HG02623 (cell line): ENCODE results near the gene ZNF784.
A peak's percentile ranks its signal among the peaks of the same experiment; 100 is the strongest.

Source experiments
- ATAC-seq: cut with Tn5 transposase; IDR thresholded peaks from one replicate; pipeline ENCODE4 v1.9.1; 2021; ENCODE audit warnings: moderate library complexity; ENCODE audit not compliant: unreplicated experiment

The ZNF784 gene

DNA sequence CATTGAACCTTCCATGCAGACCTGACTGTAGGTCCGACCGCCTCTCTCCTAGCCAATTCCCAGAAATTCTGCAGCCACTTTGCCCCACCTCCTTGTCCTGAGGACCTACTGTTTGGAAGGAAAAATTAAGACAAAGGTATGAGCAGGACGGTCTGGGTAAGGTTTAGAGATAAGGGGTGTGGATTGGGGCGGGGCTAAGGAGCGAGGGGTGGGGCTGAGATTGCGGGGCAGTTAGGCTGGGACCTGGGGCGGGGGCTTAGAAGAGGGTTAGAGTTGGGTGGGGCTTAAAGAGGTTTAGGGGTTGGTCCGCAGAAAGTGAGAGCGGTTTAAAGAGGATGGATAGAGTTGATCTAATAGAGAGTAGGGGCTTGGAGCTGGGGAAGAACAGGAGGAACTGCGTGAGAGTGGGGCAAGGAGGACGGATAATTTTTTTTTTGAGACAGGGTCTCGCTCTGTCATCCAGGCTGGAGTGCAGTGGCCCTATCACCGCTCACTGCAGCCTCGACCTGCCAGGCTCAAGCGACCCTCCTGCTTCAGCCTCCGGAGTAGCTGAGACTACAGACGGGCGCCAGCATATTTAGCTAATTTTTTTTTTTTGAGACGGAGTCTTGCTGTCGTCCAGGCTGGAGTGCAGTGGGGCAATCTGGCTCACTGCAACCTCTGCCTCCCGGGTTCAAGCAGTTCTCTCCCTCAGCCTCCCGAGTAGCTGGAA lies 20.6 kb downstream of the ZNF784 start:
- no peak for ATAC-seq

DNA sequence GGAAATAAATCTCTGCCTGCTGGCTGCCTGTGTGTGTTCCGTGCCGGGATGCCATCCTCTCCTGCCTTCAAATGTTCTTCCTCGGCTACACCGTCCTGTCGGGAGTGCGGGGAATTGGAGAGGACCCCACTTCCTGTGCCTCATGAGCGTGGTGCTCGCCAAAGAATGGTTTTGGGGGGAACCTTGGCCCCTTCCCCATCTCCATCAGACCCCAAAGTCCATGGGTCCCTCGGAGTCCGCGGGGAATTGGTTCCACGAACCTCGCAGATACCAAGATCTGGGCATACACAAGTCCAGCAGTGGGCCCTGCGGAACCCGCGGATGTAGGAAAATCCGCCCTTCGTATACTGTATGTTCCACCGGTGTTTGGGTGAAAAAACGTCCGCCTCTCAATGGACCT lies 21.3 kb downstream of the ZNF784 start:
- ATAC-seq: no peak

DNA sequence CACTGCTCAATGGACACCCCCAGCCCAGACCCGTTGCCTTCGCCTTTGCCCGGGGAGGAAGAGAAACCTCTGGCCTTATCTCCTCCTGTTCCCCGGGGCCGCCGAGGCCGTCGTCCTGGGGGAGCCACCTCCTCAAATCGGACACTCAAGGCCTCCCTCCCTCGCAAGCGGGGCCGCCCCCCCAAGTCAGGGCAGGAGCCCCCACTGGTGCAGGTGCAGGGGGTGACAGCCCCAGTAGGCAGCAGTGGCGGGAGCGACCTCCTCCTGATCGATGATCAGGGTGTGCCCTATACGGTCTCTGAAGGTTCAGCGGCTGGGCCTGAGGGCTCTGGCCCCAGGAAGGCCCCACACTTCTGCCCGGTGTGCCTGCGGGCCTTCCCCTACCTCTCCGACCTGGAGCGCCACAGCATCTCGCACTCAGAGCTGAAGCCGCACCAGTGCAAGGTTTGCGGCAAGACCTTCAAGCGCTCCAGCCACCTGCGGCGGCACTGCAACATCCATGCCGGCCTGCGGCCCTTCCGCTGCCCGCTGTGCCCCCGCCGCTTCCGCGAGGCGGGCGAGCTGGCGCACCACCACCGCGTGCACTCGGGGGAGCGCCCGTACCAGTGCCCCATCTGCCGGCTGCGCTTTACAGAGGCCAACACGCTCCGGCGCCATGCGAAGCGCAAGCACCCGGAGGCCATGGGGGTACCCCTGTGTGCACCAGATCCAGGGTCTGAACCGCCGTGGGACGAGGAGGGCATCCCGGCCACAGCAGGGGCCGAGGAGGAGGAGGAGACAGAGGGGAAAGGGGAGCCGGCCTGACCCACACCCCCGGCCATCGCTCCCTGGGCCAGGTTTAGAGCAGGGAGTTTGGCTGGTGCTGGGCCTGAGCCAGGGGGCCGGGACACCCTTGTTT lies 22.0 kb downstream of the ZNF784 start:
- no peak for ATAC-seq

DNA sequence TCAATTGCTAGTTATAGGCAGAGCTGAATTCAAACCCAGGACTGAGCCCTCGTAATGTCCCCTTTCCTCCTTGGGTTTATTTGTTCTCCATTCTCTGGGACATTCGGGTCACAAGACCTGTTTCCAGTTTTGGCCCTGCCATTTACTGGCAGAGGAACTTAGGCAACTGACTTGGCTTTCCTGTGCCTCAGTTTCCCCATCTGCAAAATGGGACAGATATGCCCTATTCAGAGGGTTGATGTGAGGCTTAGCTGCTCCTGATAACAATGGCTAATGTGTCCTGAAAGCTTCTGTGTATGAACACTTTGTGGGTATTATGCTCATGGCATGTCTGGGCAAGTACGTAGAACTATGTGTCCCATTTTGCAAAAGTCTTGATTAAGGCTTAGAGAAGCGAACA lies 23.3 kb downstream of the ZNF784 start:
- no peak for ATAC-seq

DNA sequence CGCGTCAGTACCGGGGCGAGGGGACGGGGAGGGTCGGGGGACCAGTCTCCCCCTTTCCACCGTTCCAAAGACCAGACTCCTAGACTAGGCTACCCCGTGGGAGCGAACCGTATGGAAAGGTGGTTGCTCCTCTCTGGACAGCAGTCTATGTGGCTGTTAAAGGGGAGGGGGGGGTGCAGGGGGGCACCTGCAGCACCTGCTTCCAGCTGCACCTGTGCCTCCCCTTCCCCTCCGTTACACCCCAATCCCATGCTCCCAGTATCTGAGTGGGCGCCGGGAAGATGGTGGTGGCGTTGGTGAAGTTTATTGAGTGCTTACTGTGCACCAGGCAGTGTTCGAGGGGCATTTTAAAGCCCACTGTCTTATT lies 23.7 kb downstream of the ZNF784 start:
- no peak for ATAC-seq

DNA sequence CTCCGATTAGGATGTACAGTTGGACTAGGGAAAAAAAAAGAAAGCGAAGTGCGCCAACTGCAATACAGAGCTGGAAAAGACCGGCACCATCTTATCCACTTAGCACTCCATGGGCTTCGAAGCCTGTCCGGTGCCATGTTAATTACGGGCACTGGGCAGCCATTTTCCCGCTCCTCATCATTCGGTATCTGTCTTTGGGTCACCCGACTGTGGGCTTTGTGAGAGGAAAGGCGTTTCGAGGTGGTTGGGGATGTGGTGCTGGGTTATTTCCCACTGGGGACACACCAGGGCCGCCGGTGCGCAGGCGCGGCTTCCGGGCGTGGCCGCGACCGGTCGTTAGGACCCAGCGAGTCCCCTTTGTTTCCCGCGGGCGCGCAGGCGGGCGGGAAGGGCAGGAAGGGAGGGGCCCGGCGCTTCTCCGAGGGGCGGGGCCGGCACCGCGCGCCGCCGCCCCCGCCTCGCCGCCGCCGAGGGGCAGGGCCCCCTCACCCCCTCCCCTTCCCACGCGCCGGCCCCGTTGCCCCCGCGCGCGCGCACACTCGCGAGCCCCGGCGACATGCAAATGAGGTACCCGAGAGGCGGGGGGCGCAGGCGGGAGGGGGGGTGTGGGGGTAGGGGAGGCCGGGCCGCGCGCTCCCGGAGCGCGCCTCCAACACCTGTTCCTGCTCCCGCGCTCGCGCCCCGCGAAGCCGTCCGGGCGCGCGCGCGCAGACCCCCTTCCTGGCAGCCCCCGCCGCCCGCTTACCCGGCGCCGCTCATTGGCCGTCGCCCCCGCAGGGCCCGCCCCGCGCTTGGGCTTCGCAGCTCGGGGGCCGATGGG lies 24.3 kb downstream of the ZNF784 start, which contains the start of gene ZNF524:
ZNF524 (plus strand) TSS at position 447 of the 820 bp plus-strand sequence. CDS start 1,825 bp downstream, outside the sequence.
- ATAC-seq: peak; percentile 31

DNA sequence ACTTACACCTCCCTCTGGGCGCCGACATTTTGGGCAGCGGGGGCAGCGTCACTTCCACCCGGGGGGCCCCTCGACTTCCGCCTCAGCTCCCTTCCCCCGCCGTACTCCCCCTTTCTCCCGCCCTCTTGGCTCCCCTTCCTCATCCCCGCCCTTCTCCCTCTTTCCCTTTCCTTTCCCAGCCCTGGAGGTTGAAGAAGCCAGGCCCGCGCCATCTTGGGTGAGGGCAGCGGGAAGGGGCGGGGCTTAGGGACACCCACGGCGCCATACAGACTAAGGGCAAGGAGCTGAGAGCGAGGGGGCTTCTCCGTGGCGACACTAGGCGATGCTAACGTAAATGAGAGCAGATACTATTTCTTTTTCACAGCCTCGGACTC lies 24.9 kb downstream of the ZNF784 start, which contains the start of gene FIZ1:
FIZ1 (minus strand) TSS at position 50 of the 374 bp plus-strand sequence. CDS start 1,652 bp downstream, outside the sequence.
- ATAC-seq: peak; percentile 51

DNA sequence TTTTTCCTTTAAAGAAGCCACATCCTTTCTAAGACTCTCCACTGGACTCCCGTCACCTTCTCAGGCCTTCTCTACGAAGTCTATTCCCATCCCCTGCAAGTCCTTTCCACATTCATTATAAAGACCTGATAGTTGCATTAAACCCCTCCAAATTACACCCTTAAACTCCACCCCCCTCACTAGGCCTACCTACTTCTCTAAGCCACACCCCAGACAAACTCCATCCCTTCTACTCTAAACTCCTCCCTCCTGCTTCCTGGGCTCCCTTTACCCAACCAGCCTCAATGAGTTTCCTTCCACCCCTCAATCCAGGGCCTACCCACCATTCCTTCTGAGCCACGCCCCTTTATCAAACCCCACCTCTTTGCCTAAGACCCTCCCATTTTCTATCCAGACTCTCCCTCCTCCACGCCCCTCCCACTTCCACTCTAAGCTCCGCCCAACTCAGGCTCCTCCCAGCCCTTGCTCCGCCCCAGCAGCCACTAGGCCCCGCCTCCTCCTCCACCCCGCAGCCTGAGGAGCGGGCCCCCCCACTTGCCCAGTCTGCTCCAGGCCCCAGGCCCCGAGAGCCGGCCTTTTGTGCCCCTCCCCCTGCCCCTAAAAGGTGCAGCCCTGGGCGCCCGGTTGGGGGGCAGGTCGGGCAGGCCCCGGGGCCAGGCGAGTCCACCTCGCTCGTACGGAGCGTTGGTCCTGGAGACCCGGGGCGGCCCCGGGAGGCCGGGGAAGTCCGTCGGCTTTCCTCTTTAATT lies 25.5 kb downstream of the ZNF784 start:
- ATAC-seq: peak; percentile 40

DNA sequence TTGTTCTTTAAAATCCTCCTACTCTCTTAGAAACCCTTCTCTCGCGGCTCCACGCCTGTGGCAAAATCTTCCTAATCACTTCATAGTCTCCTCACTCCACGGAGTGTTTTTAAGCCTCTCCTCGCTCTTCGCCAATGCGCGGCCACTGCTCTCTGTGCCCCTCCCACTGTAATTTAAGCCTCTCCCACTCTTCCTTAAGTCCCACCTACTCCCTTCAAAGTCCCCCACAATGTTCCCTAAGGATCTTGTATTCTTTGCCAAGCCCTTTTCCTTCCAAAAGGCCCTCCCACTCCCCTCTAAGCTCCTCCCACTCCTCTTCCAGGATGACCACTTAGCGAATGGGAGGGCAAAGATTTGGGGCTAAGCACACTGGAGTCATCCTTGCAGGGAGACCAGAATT lies 26.3 kb downstream of the ZNF784 start:
- ATAC-seq: no peak

DNA sequence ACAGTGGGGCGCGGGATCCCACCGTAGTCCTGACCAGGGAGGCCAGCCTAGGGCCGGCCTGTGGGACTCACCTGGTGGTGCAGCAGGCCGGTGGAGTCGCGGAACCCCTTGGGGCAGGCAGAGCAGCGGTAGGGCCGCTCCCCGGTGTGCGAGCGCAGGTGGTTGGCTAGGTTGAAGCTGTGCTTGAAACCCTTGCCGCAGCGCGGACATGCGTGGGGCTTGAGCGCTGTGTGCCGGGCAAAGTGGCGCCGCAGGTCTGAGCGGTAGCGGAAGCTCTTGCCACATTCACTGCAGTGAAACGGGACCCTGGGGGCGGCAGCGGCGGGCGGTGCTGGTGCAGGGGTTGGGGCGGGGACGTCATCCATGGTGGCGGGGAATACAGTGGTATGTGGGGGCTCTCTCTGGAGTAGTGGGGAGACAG lies 26.9 kb downstream of the ZNF784 start:
- ATAC-seq: no peak

DNA sequence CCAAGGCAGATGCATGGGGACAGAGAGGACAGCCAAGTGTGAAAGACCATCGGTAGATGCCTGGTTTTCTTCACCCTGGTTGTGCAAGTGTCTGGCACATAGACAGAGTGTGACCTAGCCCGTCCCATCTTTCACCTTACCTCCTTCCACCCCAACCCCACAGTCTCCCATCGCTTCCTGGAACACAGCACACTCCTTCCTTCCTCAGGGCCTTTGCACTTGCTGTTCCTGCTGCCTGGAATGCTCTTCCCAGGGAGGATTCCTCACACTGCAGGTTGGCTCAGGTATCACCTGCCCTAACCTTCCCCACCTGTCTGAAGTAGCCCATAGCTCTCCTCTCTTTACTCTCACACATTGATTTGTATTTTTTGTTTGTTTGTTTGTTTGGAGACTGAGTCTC lies 28.1 kb downstream of the ZNF784 start:
- ATAC-seq: no peak

DNA sequence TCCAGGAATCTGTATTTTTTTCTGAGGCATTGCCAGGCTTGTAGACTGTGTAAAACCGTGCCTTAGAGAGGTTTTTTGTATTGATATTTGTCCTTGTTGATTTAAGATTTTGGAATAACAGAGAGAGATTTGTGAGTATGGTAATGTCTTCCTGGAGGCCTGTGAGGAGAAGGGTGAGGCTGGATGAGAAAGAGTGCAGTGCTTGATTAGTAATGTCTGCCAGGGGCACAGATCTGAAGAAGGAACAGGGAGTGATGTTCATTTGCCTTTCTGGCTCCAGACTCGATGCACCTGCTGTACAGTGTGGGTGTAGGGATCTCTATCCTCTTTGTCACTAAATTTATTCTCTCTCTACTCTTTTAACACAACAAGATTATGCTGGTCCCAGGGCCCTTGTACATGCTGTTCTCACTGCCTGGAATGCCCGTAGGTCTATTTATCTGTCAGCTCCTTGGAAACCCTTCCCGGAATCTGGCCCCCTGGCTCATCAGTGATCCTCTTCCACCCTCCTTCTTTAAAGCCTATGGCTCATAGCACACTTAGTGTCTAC lies 29.3 kb downstream of the ZNF784 start:
- no peak for ATAC-seq

DNA sequence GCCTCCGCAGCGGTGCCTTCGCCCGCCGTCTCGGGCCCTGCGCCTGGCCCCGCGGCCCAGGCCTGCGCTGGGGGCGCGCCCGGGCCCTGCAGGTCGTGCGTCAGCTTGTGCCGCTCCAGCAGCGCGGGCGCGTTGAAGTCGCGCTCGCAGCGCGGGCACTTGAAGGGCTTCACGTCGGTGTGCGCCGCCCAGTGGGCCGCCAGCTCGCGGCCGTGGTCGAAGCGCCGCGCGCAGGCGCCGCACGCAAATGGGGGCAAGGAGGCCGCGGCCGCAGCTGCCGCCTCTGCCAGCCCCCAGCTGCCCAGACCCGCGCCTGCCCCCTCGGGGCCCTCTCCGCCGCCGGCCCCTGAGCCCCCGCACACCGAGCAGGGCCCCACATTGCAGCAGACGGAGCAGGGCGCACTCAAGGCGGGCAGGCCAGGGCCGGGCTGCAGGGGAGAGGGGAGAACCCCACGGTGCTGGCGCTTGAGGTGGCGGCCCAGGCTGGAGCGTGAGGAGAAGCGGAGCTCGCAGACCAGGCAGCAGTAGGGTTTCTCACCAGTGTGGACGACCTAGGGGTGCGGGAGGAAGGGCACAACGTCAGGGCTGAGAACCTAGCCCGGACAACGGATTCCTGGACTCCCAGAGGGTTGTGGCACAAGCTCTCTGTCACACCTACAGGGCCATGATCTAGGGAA lies 31.1 kb downstream of the ZNF784 start:
- no peak for ATAC-seq

DNA sequence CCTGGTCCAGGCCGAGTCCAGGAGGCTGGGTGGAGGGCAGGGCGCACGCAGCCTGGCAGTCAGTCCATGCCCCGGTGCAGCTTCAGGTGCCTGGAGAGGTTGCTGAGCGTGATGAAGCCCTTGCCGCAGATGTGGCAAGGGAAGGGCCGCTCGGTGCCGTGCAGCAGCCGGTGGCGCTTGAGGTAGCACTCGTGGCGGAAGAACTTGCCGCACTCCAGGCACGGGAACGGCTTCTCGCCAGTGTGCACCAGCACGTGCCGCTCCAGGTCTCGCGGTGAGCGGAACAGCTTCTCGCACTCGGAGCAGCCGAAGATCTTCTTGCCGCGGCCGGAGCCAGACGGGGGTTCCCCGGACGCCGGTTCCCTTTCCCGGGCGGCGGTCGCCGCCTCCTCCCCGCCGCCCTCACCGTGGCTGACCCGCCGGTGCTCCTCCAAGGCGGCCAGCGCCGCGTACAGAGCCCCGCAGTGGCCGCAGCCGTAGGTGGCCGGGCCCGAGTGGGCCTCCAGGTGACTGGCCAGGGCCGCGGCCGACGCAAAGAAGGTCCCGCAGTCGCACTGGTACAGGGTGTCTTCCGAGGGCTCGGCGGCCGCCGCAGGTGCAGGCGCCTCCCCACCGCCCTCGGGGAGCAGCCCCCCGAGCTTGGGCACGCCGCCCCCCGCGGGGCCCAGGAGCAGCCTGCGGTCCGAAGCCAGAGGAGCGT lies 31.8 kb downstream of the ZNF784 start:
- no peak for ATAC-seq

DNA sequence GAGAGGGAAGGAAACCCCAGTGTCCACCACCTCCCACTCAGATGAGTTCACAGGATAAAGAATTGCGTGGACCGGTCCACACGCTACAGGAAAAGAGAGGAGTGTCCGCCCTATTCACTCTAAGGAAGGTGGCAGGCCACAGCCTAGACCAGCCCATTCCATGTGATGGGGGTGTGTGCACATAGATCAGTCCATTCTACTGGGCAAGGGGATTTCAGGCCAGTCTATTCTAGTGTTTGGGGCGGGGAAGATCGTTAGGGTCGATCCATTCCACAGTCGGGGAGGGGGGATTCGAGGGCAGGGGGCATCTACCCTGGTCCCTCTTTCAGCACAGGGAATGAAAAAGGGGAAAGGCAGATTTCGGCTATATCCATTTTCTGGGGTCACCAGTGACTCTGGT lies 32.8 kb downstream of the ZNF784 start:
- ATAC-seq: no peak

DNA sequence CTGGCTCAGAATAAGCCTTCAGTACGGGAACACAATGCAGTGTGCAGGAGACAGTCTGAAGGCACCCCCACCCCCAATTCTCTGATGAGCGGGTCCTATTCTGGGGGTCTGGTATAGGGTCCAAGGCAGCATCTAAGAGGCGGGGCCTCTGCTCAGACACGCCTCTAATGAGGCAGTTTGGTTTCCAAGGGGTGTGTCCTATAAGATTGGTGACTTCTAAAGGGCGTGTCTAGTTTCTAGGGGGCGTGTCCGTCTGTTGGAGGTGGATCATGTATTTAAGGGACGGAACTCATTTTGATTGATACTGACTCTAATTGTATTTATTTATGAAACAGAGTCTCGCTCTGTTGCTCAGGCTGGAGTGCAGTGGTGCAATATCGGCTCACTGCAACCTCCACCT lies 33.7 kb downstream of the ZNF784 start:
- ATAC-seq: no peak

DNA sequence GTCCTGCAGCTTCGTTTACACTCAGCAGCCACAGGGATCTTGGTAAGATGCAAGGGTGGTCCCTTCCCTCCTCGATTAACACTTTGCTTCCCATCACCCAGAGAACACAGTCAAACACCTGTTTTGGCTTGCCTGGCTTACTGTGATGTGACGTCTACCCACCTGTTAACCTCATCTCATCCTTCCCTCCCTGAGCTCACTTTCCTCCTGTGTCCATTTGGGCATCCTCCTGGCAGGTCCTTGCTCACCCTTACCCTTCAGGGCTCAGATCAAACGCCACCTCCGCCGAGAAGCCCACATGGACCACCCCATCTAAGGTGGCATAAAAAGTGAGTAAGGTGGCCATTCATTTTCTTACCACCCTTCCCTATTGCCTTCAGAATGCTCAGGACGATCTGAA lies 34.3 kb downstream of the ZNF784 start:
- ATAC-seq: no peak

DNA sequence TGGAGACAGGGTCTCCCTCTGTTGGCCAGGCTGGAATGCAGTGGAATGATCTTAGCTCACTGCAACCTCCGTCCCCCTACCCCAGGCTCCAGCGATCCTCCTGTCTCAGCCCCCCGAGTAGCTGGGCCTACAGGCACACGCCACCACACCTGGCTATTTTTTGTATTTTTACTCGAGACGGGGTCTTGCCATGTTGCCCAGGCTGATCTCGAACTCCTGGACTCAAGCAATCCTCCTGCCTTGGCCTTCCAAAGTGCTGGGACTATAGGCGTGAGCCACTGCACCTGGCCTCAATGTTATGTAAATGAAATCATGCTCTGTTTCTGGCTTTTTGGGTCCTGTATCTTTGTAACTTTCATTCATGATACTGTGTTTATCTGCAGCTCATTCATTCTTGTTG lies 35.6 kb downstream of the ZNF784 start:
- ATAC-seq: no peak
